Stimulated activated CD4-positive, alpha-beta T cell treated with anti-CD3 and anti-CD28 coated beads, Interleukin-1b, Interleukin-23, amount 100 ng/mL, for 48 hours (primary cell): Measurements from ENCODE around the gene ROCK1.
"Not testable (repeated sequence)": the region's sequence is repeated elsewhere in the genome, so short reads cannot be mapped to it uniquely, and the experiment has no call there.

Experiments used
- DNase-seq: peaks from one replicate; pipeline ENCODE4 v3.0.0-alpha.2; 2020

The ROCK1 gene

DNA sequence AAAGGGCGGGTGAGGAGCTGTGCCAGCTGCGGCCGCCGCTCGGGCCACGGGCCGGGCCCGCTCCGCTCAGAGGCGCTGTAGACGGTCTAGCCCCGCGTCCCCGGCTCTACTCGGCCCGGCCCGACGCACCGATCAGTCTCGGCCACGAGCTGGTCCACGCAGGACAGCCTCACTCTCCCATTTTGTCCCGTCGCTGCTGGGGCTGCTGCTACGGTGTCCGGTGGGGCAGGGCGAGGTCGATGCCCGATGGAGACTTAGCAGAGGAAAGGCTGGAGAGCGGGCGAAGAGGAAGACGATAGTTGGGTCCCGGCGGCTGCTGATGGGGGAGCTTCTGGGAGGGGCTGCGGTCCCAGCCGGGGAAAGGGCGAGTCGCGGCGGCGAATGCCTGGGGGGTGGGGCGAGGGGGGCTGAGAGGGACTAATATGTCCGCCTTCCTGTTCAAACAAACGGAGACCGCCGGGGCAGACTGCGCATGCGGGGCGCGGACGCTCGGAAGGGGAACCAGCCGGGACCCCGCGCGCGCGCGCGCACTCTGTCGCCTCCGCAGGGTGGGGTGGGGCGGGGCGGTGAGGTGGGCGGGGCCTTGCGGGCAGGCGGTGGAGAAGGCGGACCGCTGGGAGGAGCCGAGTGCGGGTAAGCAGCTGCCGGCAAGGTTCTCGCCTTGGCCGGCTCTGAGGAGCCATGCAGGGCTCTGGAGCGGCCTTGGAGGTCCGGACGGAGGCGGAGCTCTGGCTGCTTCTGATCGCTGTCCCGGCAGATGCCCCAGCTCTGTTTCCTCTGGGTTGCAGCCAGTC is at the start of gene ROCK1:
TSS of gene ROCK1 (minus strand) at position 468 of the 794 bp plus-strand sequence. CDS start 903 bp downstream, outside the sequence.
- DNase-seq, result peak; percentile 97

DNA sequence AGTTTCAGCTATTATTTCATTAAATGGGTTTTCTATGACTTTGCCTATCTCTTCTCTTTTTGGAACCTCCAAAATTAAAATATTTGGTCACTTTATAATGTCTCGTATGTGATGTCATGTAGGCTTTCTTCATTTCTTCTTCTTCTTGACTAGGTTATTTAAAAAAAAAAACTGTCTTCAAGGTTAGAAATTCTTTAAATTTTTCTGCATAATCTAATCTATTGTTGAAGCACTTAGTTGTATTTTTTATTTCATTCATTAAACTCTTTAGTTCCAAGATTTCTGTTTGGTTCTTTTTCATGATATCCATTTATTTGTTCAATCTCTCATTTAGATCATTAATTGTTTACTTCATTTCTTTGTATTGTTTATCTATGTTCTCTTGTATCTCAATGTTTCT is 43.8 kb upstream of the ROCK1 start:
- DNase-seq, result no peak

DNA sequence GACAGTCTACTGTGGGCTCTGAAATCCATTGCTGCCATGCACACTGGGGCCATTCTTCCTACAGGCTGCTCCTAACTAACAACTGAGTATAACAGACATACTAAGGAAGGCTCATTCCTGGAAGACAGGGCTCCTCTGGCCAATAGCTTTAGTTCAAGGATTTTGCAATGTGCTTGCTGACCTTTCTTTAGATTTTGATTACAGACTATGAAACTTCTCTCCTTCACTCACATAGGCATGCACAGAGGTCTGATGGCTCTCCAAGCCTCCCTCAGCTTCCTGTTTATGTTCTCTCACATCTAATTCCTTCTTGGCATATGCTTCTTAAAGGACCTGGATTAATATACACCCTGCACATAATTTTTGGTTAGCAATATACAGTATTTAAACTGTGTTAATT is 34.4 kb upstream of the ROCK1 start:
- no peak for DNase-seq

GRCh38 chr18:21145371-21145770 is 33.8 kb upstream of the ROCK1 start:
- DNase-seq, result no peak

DNA sequence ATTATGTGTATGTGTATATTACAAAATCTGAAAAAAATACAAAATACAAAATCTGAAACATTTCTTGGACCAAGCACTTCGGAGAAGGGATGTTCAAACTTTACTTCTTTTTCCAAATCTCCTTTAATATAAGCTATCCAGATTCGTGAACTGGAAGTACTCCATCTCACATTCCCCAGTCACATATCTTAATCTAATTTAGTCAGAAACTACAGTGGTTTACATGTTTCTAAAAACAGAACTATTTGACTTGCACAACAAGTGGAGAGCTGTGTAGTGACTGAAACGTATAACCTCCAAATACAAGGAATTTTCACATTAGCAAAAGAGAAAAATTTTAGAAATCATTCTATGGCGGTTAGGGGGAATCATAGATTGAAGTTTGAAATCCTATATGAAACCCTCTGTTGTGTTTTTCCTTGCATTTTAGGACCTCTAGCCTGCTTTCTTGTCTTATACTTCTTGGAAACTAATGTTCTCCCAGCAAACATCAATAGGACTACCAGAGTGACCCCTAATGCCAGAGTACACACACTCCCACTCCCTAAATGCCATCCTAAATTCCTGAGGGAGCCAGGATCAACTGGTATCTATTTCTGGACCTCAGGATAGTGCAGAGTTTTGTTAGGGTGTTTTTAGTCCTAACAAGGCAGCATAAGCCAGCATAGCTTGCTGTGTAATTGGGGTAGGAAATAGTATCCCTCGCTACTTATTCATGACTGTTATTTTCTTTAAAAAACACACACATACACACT is 30.2 kb upstream of the ROCK1 start:
- DNase-seq, result no peak

GRCh38 chr18:21137719-21138488 is 26.3 kb upstream of the ROCK1 start:
- not testable (repeated sequence) for DNase-seq

DNA sequence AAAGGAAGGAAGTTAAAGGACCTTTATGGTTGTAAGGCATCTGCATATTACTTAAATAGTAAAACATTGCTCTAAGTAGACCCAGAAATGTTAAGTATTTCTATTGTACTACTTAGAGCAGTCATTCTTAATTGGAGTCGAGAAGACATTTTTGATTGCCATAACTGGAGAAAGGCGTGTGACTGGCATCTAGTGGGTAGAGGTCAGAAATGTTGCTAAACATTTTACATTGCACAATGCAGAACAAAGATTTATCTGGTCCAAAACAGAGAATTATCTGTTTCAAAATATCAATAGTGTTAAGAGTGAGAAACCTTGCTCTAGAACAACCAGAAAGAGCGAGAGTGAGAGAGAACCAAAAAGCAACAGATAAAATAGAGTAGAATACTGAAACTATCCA is 23.3 kb upstream of the ROCK1 start:
- DNase-seq, result no peak

DNA sequence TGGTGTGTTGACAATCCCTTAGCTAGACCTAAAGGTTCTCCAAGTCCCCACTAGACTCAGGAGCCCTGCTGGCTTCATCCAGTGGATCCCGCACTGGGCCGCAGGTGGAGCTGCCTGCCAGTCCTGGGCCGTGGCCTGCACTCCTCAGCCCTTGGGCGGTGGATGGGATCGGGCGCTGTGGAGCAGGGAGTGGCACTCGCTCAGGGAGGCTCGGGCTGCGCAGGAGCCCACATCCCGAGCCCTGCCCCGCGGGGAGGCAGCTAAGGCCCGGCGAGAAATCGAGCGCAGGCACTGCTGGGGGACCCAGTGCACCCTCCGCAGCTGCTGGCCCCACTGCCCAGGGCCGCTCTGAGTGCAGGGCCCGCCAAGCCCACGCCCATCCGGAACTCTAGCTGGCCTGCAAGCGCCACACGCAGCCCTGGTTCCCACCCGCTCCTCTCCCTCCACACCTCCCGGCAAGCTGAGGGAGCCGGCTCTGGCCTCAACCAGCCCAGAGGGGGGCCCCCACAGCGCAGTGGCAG is 20.8 kb upstream of the ROCK1 start:
- DNase-seq, result no peak

DNA sequence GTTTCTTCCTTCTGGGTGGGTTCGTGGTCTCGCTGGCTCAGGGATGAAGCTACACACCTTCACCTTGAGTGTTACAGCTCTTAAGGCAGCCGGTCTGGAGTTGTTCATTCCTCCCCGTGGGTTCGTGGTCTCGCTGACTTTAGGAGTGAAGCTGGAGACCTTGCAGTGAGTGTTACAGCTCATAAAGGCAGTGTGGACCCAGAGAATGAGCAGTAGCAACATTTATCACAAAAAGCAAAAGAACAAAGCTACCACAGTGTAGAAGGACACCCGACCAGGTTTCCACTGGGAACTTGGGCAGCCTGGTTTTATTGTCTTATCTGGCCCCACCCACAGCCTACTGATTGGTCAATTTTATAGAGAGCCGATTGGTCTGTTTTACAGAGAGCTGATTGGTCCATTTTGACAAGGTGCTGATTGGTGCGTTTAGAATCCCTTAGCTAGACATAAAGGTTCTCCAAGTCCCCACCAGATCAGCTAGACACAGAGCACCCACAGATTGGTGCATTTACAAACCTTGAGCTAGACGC is 20.1 kb upstream of the ROCK1 start:
- DNase-seq, result no peak

DNA sequence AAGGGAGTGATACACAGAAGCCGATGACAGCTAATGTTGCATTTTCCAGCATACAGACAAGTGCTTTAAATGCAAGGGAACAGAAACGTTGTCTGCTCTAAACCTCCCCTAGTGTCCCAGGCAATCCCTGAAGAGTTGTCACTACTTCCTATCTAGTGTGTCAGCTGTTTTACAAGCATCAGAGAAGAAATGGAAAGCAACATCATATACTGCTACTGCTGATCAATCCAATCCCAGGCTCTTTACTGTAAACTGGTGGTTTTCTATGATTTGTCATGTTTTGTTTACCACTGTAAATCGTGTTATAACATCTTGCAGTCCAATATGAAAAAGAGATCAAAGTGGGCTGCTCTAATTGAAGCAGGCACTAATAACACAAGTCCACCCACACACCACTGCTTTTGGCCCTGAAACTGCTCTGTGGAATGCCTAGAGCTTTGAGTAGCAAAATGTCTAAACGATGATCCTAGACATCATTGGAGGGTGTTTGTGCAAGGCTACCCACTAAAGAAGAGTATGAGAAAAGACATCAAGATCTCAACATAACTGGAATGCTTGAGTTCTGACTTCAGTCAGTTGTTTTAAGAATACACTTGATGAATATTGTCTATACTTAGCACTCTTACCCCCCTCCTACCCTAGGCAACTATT is 18.1 kb upstream of the ROCK1 start:
- no peak for DNase-seq

DNA sequence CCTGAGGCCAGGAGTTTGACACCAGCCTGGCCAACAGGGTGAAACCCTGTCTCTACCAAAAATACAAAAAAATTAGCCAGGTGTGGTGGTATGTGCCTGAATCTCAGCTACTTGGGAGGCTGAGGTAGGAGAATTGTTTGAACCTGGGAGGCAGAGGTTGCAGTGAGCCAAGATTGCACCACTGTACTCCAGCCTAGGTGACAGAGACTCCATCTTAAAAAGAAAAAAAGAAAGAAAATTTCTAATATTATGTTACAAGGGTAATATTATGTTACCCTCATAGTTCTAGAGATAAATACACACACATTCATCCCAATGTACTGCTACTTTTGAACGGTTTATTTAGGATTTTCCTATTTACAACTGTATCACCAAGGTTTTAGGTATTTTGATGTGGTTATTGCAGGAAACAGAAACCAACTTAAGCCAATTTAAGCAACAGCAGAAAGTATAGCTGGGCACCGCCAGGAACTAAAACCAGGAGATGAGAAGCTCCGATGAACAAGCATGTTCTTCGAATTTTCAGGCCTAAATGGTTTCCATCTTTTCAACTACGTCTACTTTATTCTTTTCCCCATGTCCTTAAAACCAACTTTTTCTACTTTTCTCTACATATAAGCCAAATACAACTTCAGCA is 11.8 kb upstream of the ROCK1 start:
- DNase-seq, result no peak

GRCh38 chr18:21118806-21119205 is 7.2 kb upstream of the ROCK1 start:
- DNase-seq, result no peak

DNA sequence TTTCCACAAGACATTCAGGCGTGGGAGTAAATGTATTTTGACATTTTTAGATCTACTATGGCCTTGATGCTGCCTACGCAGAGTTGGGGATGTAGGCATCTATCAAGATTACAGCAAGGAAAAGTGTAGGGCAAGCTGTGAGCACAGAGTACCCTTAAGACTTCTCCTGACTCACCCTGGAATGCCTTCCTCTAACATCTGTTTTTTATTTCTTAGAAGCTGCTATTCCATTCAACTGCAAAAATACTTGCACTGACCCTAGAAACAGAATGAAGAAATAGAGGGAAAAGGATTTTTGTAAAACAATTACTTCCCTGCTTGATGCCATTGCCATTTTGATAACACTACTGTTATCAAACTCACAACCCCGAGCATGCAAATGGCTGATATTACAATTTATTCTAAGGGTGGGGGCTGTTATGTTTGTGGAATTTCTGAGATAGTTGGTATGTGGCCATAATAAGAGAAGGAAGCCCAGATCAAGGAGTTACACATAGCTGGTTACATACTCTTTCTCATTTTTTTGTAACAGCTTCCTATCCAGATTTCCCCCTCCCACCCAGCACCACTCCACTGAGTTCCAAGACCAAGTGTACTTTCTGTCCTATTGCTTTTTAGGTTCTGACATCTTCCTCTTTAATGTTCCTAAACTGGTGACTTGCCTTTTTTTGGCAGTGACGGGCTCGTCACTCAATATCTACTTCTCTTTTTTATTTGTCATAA is 6.0 kb upstream of the ROCK1 start:
- DNase-seq, result no peak

GRCh38 chr18:21115519-21116411 is 4.2 kb upstream of the ROCK1 start:
- DNase-seq, result no peak

GRCh38 chr18:21112543-21113105 is 1.0 kb upstream of the ROCK1 start:
- no peak for DNase-seq

DNA sequence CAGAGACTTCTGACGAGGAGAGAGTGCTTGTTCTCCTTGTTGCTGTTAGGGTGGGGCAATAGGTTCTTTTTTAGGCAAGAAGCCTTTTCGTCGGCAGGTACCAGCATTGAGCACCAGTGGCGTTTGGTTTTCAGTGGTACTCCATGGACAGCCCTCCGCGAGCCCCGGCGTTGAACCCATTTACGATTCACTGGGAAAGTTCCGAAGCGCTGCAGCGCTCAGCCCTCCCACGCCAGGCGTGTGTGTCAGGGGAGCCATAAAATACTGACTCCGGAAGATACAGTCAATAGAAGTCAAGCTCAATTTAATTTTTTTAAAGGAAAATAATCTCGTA is 494 bp upstream of the ROCK1 start:
- peak; percentile 29 for DNase-seq

DNA sequence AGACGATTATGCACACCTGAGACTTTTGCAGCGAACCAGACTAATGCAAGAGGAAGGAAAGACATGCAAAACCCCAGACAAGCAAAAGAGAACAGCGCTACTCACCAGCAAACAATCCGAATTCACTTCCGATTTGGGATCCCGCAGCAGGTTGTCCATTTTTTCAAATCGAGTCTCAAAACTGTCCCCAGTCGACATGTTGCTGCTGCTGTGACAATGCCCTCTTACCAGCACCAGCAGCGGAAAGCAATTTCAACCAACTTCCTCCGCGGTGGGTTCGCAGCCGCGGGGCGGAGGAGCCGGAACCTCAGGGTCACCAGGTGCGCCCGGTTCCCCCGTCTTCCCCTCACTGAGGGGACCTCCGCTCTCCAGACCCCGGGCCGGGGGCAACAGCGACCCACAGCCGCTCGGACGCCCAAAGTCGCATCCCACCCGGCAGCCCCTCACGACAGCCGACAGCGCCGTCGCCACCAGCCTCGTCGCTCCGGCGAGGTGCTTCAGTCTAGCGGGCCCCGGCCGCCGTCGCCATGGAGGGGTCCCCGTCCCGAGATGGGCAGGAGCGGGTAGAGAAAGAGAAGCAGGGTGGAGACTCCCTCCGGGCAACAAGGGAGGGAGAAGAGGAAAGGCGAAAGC is 784 bp downstream of the ROCK1 start:
- peak; percentile 54 for DNase-seq

DNA sequence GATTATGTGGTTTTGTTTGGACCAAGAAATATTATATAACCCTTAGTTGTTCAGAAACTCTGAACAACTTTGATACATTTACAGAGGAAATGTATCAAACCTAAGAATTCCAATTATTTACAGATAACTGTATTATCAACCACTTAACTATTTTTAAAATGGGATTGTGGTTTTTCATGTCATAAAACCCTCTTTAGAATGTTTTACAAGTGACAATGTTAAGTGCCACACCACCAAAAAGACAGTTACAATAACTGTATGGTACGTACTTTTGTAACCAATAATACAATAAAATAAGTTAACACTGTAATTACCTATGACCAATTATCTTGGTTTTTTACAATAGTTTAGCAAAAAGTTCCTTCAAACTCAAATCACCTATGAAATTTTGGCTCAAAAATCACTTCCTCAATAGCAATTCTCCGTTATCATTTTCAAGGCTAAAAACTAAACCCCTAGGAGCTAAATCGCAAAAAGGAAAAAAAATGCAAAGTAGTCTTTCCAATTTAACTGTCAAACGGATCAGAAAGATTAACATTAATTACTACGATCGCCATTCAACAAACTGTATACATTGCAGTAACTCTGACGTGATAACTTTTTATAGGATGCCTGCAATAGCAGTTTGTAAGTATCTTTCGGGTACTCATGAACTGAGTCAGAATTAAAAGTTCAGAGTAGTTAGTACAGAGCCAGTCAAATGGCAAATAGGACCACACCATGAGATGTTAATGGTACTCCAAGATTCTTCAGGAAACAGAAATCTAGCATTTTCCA is 1.5 kb downstream of the ROCK1 start:
- no peak for DNase-seq

DNA sequence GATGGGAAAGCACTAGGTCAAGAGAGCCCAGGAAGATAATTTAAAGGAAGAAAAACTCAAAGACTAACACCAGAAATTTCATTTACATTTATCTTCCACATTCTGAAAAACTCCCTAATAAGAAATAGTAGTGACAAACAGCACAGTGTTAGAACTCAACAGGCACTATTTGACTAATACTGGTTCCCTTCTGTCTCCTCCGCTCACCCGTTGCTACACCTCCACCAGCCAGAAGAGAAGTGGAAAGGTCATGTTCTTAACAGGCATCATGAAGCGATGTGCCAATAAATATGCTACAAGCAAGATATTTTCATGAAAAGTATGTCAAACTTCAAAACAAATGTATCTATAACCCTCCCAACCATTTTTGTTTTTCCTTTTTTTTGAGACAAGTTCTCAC is 5.7 kb downstream of the ROCK1 start:
- no peak for DNase-seq
